H1 (cell line): ENCODE results near the gene CLP1.

Experiments
- BCL11A ChIP-seq, 2 experiments: IDR thresholded peaks; one replicate each; pipeline ENCODE4 v1.6.1; 2011; ENCODE audit warnings: low read depth in 2 of 2, low read length in 2 of 2, mild to moderate bottlenecking in 2 of 2
- CHD1 ChIP-seq: IDR thresholded peaks from 2 replicates; pipeline ENCODE4 v1.6.1; 2012; ENCODE audit warnings: low read depth, low read length, improper control_type of control experiment
- CTCF ChIP-seq, 3 experiments: IDR thresholded peaks; 1 replicate in 2 of 3; 2 replicates in 1 of 3; pipeline versions ENCODE4 v1.5.1 to v1.6.1; 2011; ENCODE audit warnings: low read length in 3 of 3, mild to moderate bottlenecking in 3 of 3, inconsistent platforms in 2 of 3, low read depth in 1 of 3, moderate library complexity in 1 of 3; ENCODE audit not compliant: insufficient read depth in 1 of 3; ENCODE audit errors: control extremely low read depth in 1 of 3
- EZH2 ChIP-seq: fragments of 200-600 bp; sonication (generic); IDR thresholded peaks from 2 replicates; pipeline ENCODE4 v1.7.1; 2012; ENCODE audit warnings: low read depth, mild to moderate bottlenecking, moderate library complexity, low read length, inconsistent platforms; ENCODE audit not compliant: severe bottlenecking
- JUN ChIP-seq: IDR thresholded peaks from 2 replicates; pipeline ENCODE4 v1.6.1; 2011; ENCODE audit warnings: low read depth, mild to moderate bottlenecking, improper control_type of control experiment, low read length
- JUND ChIP-seq: IDR thresholded peaks from 2 replicates; pipeline ENCODE4 v1.6.1; 2011; ENCODE audit warnings: mild to moderate bottlenecking, improper control_type of control experiment, low read length
- POLR2A ChIP-seq, 2 experiments: IDR thresholded peaks; 1 replicate in 1 of 2; 2 replicates in 1 of 2; pipeline ENCODE4 v1.6.1; 2011; ENCODE audit warnings: low read depth in 2 of 2, low read length in 2 of 2, mild to moderate bottlenecking in 2 of 2; ENCODE audit errors: control extremely low read depth in 1 of 2
- SP2 ChIP-seq: IDR thresholded peaks from 2 replicates; pipeline ENCODE4 v1.6.1; 2012; ENCODE audit warnings: mild to moderate bottlenecking, low read length, inconsistent platforms
- SRF ChIP-seq: IDR thresholded peaks from 2 replicates; pipeline ENCODE4 v1.6.1; 2011; ENCODE audit warnings: mild to moderate bottlenecking, low read depth, low read length, moderate library complexity
- USF2 ChIP-seq: IDR thresholded peaks from 2 replicates; pipeline ENCODE4 v1.6.1; 2011; ENCODE audit warnings: low read length, improper control_type of control experiment

- no peak for TF ChIP-seq POLR2A (IDR thresholded peaks at IDR 0.05; ENCODE audit: control extremely low read depth in 1 of 2, low read depth in 2 of 2, low read length in 2 of 2)
- no peak for TF ChIP-seq CHD1
- TF ChIP-seq CTCF (IDR thresholded peaks at IDR 0.05; ENCODE audit: control extremely low read depth in 1 of 3, insufficient read depth in 1 of 3, low read depth in 1 of 3, low read length in 3 of 3), result no peak
- TF ChIP-seq EZH2, result no peak
- no peak for TF ChIP-seq SP2
- no peak for TF ChIP-seq USF2
- TF ChIP-seq JUN, result no peak
- no peak for TF ChIP-seq SRF
- TF ChIP-seq JUND, result no peak
- no peak for TF ChIP-seq BCL11A (IDR thresholded peaks at IDR 0.05; ENCODE audit: low read depth in 2 of 2, low read length in 2 of 2)
These were observed 22.3 kb upstream of the CLP1 start for GRCh38 chr11:57635246-57635645.
